ENCODE data around the gene SYT1. TPM values are rescaled to one million over a fixed set of nuclear protein-coding genes. Genes with fewer than 3 reads are reported as not detected.
A peak's percentile ranks its signal among the peaks of the same experiment; 100 is the strongest.
"Not testable (repeated sequence)": the region's sequence is repeated elsewhere in the genome, so short reads cannot be mapped to it uniquely, and the experiment has no call there.

Gene SYT1
- total RNA-seq (2014; rRNA removed; shearing (Covaris generic)) = 0.10 and 0.63 TPM in 2 replicates
- polyA plus RNA-seq (2015; cell fraction: cytosol; rRNA removed) = 0.79 and 1.2 TPM in 2 replicates
- polyA plus RNA-seq (2015; cell fraction: nucleus; rRNA removed) = 0.86 and 2.9 TPM in 2 replicates

DNA sequence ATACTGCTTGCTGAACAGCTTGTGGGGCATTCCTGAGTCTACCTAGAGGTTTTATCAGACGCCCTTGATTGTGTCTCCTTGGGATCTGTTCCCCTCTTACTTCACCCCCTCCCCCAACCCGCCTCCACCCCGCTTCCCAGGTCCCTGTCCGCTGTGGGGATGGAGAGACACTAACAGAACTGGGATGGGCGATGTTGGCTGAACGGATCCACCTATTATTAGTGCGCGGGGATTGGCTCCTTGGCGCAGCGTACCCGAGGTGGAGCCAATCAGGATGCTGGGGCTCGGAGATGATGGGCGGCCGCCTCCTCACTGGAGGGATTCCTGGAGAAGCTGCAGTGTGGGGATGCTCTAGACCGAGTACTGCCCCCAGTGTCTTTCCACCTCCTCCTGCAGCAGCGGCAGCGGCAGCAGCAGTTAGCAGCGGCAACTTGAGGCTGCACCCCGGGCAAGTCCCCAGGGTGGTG lies at the start of gene SYT1:
Gene SYT1 (plus strand): TSS at position 372 of the 467 bp plus-strand sequence.
- no peak for DNase-seq (ENCODE audit: low read depth)

DNA sequence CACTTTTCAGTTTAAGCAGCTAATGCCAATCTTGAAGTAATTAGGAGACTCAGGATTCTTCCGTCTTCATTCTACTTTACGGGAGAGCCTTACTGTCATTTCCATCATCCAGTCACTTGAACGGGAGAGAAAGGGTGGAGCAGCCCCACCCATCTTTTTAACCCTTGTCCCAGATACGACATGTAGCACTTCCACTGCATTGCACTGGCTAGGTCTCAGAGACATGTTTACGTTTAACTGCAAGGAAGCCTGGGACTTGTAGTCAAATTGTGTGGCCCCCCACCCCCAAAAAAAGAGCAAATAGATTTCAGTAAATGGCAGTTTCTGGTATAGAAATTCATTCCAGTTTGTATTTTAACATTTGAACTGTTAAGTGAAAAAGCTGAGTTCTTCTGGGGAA lies 46.1 kb upstream of the SYT1 start:
- DNase-seq (ENCODE audit: low read depth) = no peak

DNA sequence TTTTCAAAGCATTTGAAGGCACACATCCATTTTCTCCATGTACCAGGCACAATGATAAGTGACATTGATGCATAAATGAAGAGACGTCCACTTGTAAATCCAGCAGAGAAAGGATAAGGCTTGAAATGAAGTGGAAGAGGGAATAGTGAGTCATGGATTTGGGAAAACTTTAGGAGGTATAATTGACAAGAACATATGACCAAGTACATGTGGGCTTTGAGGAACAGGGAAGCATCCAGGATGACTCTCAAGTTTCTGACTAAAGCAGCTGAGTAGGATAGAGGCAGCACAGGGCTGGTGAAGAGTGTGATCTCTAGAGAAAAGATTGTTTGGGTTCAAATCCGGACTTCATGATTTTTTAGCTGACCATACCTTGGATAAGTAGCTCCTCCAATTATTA lies 43.6 kb upstream of the SYT1 start:
- DNase-seq (ENCODE audit: low read depth) = no peak

DNA sequence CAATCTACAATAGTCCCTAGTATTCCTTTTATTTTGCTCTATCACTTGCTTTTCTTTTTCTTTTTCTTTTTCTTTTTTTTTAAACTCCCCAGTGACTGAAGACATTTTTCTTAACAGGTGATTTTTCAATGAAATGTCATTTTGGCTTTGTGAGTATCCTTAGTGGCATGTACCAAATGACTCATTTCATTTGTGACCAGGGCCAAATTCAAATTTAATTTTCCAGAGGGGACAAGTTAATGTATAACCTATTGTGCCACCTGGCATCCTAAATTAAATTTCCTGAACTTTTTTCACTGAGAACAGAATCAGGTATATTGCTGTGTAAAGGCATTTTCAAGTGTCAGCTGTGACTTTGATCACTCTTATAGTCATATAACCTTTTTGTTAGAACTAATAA lies 39.7 kb upstream of the SYT1 start:
- no peak for DNase-seq (ENCODE audit: low read depth)

DNA sequence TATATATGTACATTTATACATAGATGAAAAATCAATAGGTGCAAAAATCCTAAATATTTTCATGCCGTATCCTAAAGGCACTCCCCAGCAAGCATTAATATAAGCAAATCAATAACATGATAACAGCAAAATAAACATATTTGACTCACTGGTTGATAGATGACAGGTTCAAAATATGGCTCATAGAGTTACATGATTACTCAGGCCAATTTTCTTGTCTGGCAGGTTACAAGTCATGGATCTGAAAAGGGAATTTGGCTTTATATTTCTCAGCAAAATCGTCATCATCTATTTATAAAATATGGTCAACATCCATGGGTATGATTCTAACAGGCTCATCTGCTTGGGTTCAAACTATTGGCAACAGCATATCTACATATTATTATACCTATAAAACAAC lies 34.9 kb upstream of the SYT1 start:
- DNase-seq (ENCODE audit: low read depth) = no peak

- DNase-seq (ENCODE audit: low read depth) = no peak
These were observed 29.1 kb upstream of the SYT1 start for GRCh38 chr12:78835493-78835892.

DNA sequence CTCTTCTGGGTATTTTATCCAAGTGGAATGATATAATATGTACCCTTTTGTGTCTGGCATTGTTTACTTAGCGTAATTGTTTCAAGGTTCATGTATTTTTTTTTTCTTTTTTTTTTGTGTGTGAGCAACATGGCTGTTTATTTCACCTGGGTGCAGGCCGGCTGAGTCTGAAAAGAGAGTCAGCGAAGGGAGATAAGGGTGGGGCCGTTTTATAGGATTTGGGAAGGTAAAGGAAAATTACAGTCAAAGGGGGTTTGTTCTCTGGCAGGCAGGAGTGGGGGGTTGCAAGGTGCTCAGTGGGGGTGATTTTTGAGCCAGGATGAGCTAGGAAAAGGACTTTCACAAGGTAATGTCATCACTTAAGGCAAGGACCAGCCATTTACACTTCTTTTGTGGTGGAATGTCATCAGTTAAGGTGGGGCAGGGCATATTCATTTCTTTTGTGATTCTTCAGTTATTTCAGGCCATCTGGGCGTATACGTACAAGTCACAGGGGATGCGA lies 24.0 kb upstream of the SYT1 start:
- DNase-seq (ENCODE audit: low read depth) = not testable (repeated sequence)

DNA sequence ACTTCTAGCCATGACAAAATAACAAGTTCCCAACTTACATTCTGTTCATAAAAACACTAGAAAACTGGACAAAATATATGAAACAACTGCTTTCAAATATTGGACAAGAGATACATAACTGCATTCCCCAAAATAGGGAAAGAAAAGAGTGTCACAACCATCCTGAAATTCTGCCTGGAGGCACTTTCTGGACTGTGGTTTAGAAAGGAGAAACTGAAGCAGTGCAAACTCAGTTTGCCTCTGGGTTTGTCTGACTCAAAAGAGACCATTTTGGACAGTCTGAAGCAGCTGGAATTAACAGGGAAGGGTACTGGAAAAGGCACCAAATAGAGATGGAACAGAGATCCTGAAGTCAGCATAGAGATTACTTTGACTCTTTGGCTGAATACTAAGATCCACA lies 11.3 kb upstream of the SYT1 start:
- no peak for DNase-seq (ENCODE audit: low read depth)

DNA sequence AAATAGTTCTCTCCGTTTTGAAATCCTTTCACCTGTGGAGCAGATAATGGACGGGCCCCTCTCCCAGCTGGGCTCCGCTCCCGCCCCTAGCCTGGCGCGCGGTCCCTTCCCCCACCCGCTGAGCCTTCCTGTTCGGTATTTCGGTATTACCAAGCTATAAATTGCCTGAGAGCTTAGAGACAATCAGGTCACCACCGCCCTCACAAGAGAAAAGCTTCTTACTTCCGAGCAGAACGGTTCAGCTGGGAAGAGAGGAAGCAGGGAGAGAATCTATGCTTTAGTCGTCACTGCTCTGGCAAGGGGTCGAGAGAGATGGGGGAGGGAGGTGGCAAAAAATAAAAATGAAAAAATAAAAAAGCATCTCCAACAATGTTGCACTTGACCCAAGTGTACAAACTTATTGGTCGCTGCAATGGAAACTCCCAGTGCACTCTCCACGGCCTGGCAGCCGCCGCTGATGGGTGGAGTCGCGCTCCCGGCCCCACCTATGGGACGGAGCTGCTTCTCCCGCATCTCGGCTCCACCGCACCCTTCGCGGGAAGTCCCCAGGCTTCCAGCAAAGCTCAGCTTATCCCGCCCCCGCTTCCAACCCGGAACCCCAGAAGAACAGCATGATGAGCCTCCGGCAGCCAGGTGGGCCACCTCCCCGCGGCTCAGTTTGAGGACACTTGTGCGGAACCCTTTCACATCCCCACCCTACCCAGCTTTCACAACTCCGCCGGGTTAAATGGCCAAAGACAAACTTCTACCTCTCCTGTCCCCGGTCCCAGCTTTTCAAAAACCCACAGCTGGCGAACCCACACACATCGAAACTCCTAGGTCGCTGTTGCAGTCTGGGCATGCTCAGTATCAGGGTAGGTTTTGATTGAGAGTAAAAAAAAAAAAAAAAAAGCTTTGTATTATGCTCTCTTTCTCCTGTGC lies 832 bp upstream of the SYT1 start:
- DNase-seq (ENCODE audit: low read depth) = peak; percentile 48

GRCh38 chr12:78864870-78865463 lies 393 bp downstream of the SYT1 start:
- DNase-seq (ENCODE audit: low read depth) = no peak

DNA sequence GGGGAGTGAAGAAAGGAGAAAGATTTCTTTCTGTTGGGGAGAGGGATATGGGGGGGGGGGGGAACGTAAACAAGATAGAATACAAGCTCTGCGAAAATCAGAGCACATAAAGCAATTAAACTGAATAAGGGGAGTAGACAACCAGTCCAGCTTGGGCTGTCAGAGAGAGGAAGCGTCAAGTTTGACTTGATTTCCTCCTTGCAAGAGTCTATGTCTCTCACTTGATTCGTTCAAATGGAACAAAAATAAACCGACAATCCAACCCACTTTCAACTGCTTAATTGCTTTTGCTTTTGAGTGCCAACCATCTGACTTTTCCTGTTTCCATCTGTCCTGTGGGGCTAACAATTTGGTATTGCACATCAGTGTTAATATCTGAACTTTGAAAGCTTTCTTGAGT lies 942 bp downstream of the SYT1 start:
- no peak for DNase-seq (ENCODE audit: low read depth)

DNA sequence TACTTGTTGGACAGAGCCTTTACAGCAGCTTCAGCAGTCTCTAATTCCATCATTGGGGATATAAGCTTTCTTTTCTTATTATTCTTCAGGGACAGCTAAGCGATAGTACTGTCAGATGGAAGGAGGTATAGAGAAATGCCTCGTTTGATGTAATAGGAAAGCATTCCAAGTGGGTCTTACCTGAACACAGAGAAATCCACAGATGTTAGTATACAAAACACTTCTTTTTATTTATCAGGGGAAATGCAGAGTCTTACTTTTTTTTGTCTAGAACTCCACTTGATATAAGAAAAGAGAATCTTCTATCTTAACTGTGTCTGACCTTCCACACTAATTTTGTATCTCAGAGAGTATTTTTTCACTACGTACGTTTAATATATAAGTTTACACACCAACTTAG lies 1.9 kb downstream of the SYT1 start:
- no peak for DNase-seq (ENCODE audit: low read depth)

GRCh38 chr12:78870539-78870938 lies 6.0 kb downstream of the SYT1 start:
- no peak for DNase-seq (ENCODE audit: low read depth)

GRCh38 chr12:78871566-78871965 lies 7.0 kb downstream of the SYT1 start:
- DNase-seq (ENCODE audit: low read depth) = no peak

DNA sequence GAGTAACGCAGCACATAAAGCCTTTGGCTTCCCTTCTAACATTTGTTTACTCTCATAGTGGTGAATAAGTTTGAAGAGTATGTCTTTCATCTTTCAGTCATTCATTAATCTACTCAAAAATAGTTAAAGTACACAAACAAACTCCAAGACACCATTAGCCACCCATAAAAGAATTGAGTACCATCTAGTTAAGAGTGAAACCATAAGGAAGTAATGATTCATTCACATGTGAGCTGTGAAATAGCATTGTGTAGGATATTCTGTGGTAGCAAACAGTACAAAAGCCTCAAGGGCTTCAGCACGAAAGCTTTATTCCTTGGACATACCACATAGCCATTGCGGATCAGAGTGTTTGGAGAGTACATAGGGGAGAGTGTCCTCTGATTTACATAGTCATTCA lies 13.9 kb downstream of the SYT1 start:
- no peak for DNase-seq (ENCODE audit: low read depth)

GRCh38 chr12:78878866-78879265 lies 14.3 kb downstream of the SYT1 start:
- no peak for DNase-seq (ENCODE audit: low read depth)

DNA sequence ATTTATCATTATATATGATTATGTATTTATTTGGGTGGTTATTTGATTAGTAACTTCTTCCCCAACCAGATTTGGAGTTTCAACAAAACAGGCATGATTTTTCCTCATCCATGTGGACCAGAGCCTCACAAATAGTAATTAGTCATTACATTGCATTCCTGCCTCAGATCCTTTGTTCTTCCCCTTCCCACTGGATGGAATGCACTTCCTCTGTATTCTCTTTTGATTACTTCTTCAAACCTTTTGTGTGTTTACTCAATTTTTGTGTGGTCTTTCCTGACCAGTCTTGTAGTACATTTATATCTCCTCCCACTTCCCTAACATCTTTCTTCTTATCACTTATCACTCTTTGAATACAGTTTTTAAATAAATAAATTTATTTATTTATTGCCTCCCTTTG lies 15.5 kb downstream of the SYT1 start:
- DNase-seq (ENCODE audit: low read depth) = peak; percentile 51

GRCh38 chr12:78881685-78882084 lies 17.1 kb downstream of the SYT1 start:
- no peak for DNase-seq (ENCODE audit: low read depth)

DNA sequence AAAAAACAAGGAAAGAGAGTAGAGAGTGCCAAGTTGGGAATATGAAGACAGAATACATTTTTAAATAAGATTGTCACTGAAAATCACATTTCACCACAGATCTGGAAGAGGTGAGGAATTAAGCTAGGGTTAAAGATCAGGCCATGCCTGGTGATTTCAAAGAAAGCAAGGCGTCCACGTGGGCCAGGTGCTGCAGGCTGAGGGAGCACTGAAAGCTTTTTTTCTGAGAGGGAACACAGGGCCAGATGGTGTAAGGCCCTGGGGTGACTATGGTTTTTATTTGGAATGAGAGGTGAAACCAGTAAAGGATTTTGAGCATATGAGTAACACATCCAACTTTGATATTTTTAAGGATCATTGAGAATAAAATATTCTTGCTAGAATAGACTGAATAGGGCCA lies 20.9 kb downstream of the SYT1 start:
- DNase-seq (ENCODE audit: low read depth) = no peak

DNA sequence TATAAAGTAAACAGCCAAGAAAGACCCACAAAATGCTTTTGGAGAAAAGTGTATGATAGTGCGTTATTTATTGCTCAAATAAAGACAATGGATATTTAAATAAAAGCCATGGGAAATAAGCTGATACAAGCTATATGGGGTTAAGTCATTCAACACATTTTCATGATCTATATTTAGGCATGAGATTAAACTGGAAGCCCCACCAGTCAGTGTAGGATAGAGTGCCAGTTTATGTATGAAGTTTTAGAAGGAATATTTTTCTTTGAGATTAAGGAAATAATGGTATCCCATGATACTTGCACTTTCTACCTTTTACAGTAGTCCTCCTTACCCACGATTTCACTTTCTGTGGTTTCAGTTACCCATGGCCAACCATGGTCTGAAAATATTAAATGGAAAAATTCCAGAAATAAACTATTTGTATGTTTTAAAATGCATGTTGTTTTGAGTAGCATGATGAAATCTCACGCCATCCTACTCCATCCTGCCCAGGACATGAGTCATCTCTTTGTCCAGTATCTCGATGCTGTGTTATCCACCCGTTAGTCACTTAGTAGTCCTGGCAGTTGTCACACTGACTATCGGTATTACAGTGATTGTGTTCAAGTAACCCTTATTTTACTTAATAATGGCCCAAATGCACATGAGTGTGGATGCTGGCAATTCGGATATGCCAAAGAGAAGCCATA lies 22.3 kb downstream of the SYT1 start:
- DNase-seq (ENCODE audit: low read depth) = peak; percentile 72

GRCh38 chr12:78887444-78887843 lies 22.9 kb downstream of the SYT1 start:
- DNase-seq (ENCODE audit: low read depth) = no peak

- DNase-seq (ENCODE audit: low read depth) = peak; percentile 47
These were observed 24.0 kb downstream of the SYT1 start for GRCh38 chr12:78888568-78888967.
